ENCODE results near the gene SP6.

The SP6 gene

GRCh38 chr17:47810200-47810821 is 40.7 kb downstream of the SP6 start:
- no peak for DNase-seq

- DNase-seq, result no peak
These were observed 42.0 kb downstream of the SP6 start for GRCh38 chr17:47808830-47809480.

GRCh38 chr17:47808036-47808829 is 42.7 kb downstream of the SP6 start:
- no peak for DNase-seq

GRCh38 chr17:47807421-47807820 is 43.5 kb downstream of the SP6 start:
- no peak for DNase-seq

GRCh38 chr17:47806913-47807255 is 44.1 kb downstream of the SP6 start:
- DNase-seq, result no peak

- no peak for DNase-seq
These were observed 44.7 kb downstream of the SP6 start for GRCh38 chr17:47806026-47806912.

- no peak for DNase-seq
These were observed 46.5 kb downstream of the SP6 start for GRCh38 chr17:47804461-47804860.

- DNase-seq, result no peak
These were observed 47.2 kb downstream of the SP6 start for GRCh38 chr17:47803751-47804150.

- DNase-seq, result no peak
These were observed 47.8 kb downstream of the SP6 start for GRCh38 chr17:47803201-47803600.

GRCh38 chr17:47802341-47803022 is 48.5 kb downstream of the SP6 start:
- peak; percentile 44 for DNase-seq

GRCh38 chr17:47801906-47802305 is 49.1 kb downstream of the SP6 start:
- no peak for DNase-seq

- no peak for DNase-seq
These were observed 49.7 kb downstream of the SP6 start for GRCh38 chr17:47801176-47801765.

GRCh38 chr17:47800686-47801085 is 50.3 kb downstream of the SP6 start:
- DNase-seq, result no peak

GRCh38 chr17:47797797-47798196 is 53.2 kb downstream of the SP6 start:
- no peak for DNase-seq
